Spleen (tissue), 7 donors: ENCODE data around the gene LRRC28.

Source experiments
- CTCF ChIP-seq, 11 experiments: fragments of 200-600 bp in 7 of 11; fragments of 450-650 bp in 4 of 11; sonication (generic) in 4 of 11; IDR thresholded peaks in 8 of 11; conservative IDR thresholded peaks in 3 of 11; 1 replicate in 7 of 11; 2 replicates in 4 of 11; pipeline versions ENCODE4 v1.4.0 to v1.8.0; 2016 to 2021; ENCODE audit warnings: antibody characterized with exemption in 11 of 11, inconsistent platforms in 4 of 11, mild to moderate bottlenecking in 1 of 11
- POLR2A ChIP-seq, 3 donors: fragments of 450-650 bp; IDR thresholded peaks; one replicate each; pipeline ENCODE4 v1.5.1; 2017; ENCODE audit warnings: antibody characterized with exemption in 3 of 3, mild to moderate bottlenecking in 1 of 3
- donor health status: DM: no; HTN: no; CAD: no; lungs with moderate emphysema.
- donor health status: DM: no; HTN: no; CAD: no.
- donor health status: DM: no; HTN: no; CAD: no.

DNA sequence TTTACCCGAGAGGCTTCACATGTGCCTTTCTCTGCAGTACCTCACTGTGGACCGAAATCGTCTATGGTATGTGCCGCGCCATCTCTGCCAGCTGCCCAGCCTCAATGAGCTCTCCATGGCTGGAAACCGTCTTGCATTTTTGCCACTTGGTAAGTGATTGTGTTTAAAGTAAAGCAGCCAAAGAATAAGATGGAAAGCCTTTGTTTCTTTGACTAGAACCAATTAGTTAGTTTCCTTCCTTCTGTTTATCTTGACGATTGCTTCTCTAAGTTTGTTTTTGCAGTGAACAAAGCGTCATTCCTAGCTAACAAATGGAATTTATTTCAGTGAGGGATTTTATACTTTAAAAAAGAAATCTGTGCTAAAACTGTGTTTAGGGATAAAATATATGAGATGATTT, 82.7 kb downstream of the LRRC28 start:
- TF ChIP-seq CTCF (IDR thresholded peaks at IDR 0.05 in 8 of 11, conservative IDR thresholded peaks at IDR 0.05 in 3 of 11) (no peak), POLR2A (IDR thresholded peaks at IDR 0.05) (no peak)
